Endothelial cell of umbilical vein (primary cell): ENCODE results near the gene CPNE8.

Source experiments
- EZH2 ChIP-seq: IDR thresholded peaks from 2 replicates; pipeline ENCODE4 v1.6.1; 2012; ENCODE audit warnings: borderline replicate concordance, low read depth, mild to moderate bottlenecking, moderate library complexity, low read length, inconsistent platforms; ENCODE audit not compliant: severe bottlenecking
- POLR2A ChIP-seq: IDR thresholded peaks from 2 replicates; pipeline ENCODE4 v1.6.1; 2012; ENCODE audit warnings: low read depth, mild to moderate bottlenecking, control low read depth, low read length
- POLR2AphosphoS5 ChIP-seq: IDR thresholded peaks from 2 replicates; pipeline ENCODE4 v1.6.1; 2012; ENCODE audit warnings: low read depth, mild to moderate bottlenecking, control low read depth, low read length, moderate library complexity; ENCODE audit not compliant: insufficient read depth
- TF ChIP-seq, protein P1 (sequence below), 2 donors: IDR thresholded peaks; 1 replicate in 1 of 2; 2 replicates in 1 of 2; pipeline ENCODE4 v1.5.1; 2011; ENCODE audit warnings: low read length in 2 of 2, mild to moderate bottlenecking in 2 of 2, moderate library complexity in 2 of 2, control low read depth in 1 of 2, inconsistent platforms in 1 of 2, low read depth in 1 of 2; ENCODE audit not compliant: insufficient read depth in 1 of 2; ENCODE audit errors: extremely low read depth in 1 of 2

- TF ChIP-seq POLR2A: no peak
- TF ChIP-seq, protein P1, sequence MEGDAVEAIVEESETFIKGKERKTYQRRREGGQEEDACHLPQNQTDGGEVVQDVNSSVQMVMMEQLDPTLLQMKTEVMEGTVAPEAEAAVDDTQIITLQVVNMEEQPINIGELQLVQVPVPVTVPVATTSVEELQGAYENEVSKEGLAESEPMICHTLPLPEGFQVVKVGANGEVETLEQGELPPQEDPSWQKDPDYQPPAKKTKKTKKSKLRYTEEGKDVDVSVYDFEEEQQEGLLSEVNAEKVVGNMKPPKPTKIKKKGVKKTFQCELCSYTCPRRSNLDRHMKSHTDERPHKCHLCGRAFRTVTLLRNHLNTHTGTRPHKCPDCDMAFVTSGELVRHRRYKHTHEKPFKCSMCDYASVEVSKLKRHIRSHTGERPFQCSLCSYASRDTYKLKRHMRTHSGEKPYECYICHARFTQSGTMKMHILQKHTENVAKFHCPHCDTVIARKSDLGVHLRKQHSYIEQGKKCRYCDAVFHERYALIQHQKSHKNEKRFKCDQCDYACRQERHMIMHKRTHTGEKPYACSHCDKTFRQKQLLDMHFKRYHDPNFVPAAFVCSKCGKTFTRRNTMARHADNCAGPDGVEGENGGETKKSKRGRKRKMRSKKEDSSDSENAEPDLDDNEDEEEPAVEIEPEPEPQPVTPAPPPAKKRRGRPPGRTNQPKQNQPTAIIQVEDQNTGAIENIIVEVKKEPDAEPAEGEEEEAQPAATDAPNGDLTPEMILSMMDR (IDR thresholded peaks at IDR 0.05; ENCODE audit: extremely low read depth in 1 of 2, insufficient read depth in 1 of 2, low read depth in 1 of 2, low read length in 2 of 2): no peak
- no peak for TF ChIP-seq EZH2
- TF ChIP-seq POLR2AphosphoS5: no peak
These were observed 21.1 kb upstream of the CPNE8 start for GRCh38 chr12:38926501-38926900.
